ENCODE results near the gene SLC11A2.
"Not testable (repeated sequence)": the region's sequence is repeated elsewhere in the genome, so short reads cannot be mapped to it uniquely, and the experiment has no call there.

Gene SLC11A2

GRCh38 chr12:51025338-51025835 lies 797 bp downstream of the SLC11A2 start:
- DNase-seq = peak; percentile 54

GRCh38 chr12:51023625-51024382 lies 2.4 kb downstream of the SLC11A2 start:
- no peak for DNase-seq

GRCh38 chr12:51021694-51022093 lies 4.5 kb downstream of the SLC11A2 start:
- DNase-seq = no peak

GRCh38 chr12:51020448-51021182 lies 5.6 kb downstream of the SLC11A2 start:
- DNase-seq = no peak

- no peak for DNase-seq
Observed at GRCh38 chr12:51019927-51020326, 6.3 kb downstream of the SLC11A2 start.

- no peak for DNase-seq
Observed at GRCh38 chr12:51018956-51019355, 7.2 kb downstream of the SLC11A2 start.

GRCh38 chr12:51017452-51017851 lies 8.7 kb downstream of the SLC11A2 start:
- DNase-seq = no peak

GRCh38 chr12:51014467-51014866 lies 11.7 kb downstream of the SLC11A2 start:
- DNase-seq = not testable (repeated sequence)

- DNase-seq = no peak
Observed at GRCh38 chr12:51013441-51013840, 12.7 kb downstream of the SLC11A2 start.

GRCh38 chr12:51012570-51013236 lies 13.5 kb downstream of the SLC11A2 start:
- no peak for DNase-seq

- no peak for DNase-seq
Observed at GRCh38 chr12:51011955-51012354, 14.2 kb downstream of the SLC11A2 start.

GRCh38 chr12:51009056-51009440 lies 17.1 kb downstream of the SLC11A2 start:
- no peak for DNase-seq

GRCh38 chr12:51008329-51009055 lies 17.7 kb downstream of the SLC11A2 start:
- no peak for DNase-seq

- no peak for DNase-seq
Observed at GRCh38 chr12:51005671-51006070, 20.5 kb downstream of the SLC11A2 start.

- DNase-seq = no peak
Observed at GRCh38 chr12:51005030-51005429, 21.2 kb downstream of the SLC11A2 start.

GRCh38 chr12:51004504-51004903 lies 21.7 kb downstream of the SLC11A2 start:
- DNase-seq = no peak

- DNase-seq = no peak
Observed at GRCh38 chr12:51001799-51002198, 24.4 kb downstream of the SLC11A2 start.

- DNase-seq = no peak
Observed at GRCh38 chr12:51000245-51000644, 25.9 kb downstream of the SLC11A2 start.

GRCh38 chr12:50999093-50999492 lies 27.1 kb downstream of the SLC11A2 start:
- no peak for DNase-seq

- DNase-seq = no peak
Observed at GRCh38 chr12:50992819-50993218, 33.4 kb downstream of the SLC11A2 start.

GRCh38 chr12:50991291-50991690 lies 34.9 kb downstream of the SLC11A2 start:
- DNase-seq = no peak

GRCh38 chr12:50990791-50991190 lies 35.4 kb downstream of the SLC11A2 start:
- DNase-seq = no peak

GRCh38 chr12:50990147-50990727 lies 35.9 kb downstream of the SLC11A2 start:
- DNase-seq = no peak

All from NCI-H2029 treated with DMSO at 0.1 percent for 48 hours (cell line).